Hypothalamus (tissue), 51 donors: ENCODE results near the gene EDIL3.
"Not testable (repeated sequence)": the region's sequence is repeated elsewhere in the genome, so short reads cannot be mapped to it uniquely, and the experiment has no call there.

Experiments
- DNase-seq, 51 donors: peaks; one replicate each; lab custom pipeline; 2025; lab: John Stamatoyannopoulos, UW

The EDIL3 gene

GRCh38 chr5:84379749-84380148 is 4.9 kb downstream of the EDIL3 start:
- DNase-seq, result no peak

- DNase-seq, result no peak
Observed at GRCh38 chr5:84378961-84379360, 5.7 kb downstream of the EDIL3 start.

GRCh38 chr5:84378420-84378819 is 6.3 kb downstream of the EDIL3 start:
- DNase-seq, result no peak

- DNase-seq, result no peak
Observed at GRCh38 chr5:84376346-84376745, 8.3 kb downstream of the EDIL3 start.

- no peak for DNase-seq
Observed at GRCh38 chr5:84374568-84374967, 10.1 kb downstream of the EDIL3 start.

- DNase-seq, result no peak
Observed at GRCh38 chr5:84373506-84373905, 11.2 kb downstream of the EDIL3 start.

- no peak for DNase-seq
Observed at GRCh38 chr5:84372066-84372695, 12.5 kb downstream of the EDIL3 start.

GRCh38 chr5:84370176-84370575 is 14.5 kb downstream of the EDIL3 start:
- no peak for DNase-seq

- DNase-seq, result no peak
Observed at GRCh38 chr5:84364043-84364442, 20.6 kb downstream of the EDIL3 start.

GRCh38 chr5:84362061-84362720 is 22.5 kb downstream of the EDIL3 start:
- no peak for DNase-seq

- DNase-seq, result no peak
Observed at GRCh38 chr5:84361572-84361971, 23.1 kb downstream of the EDIL3 start.

GRCh38 chr5:84360056-84360455 is 24.6 kb downstream of the EDIL3 start:
- DNase-seq, result no peak

GRCh38 chr5:84354101-84354500 is 30.6 kb downstream of the EDIL3 start:
- no peak for DNase-seq

- DNase-seq, result no peak
Observed at GRCh38 chr5:84344788-84345187, 39.9 kb downstream of the EDIL3 start.

- no peak for DNase-seq
Observed at GRCh38 chr5:84343171-84343570, 41.5 kb downstream of the EDIL3 start.

GRCh38 chr5:84332106-84332505 is 52.6 kb downstream of the EDIL3 start:
- DNase-seq, result no peak

- no peak for DNase-seq
Observed at GRCh38 chr5:84327591-84327990, 57.1 kb downstream of the EDIL3 start.

GRCh38 chr5:84322646-84323045 is 62.0 kb downstream of the EDIL3 start:
- DNase-seq, result no peak

GRCh38 chr5:84317826-84318225 is 66.9 kb downstream of the EDIL3 start:
- not testable (repeated sequence) for DNase-seq

- DNase-seq, result not testable (repeated sequence)
Observed at GRCh38 chr5:84312280-84312679, 72.4 kb downstream of the EDIL3 start.

GRCh38 chr5:84309850-84310249 is 74.8 kb downstream of the EDIL3 start:
- not testable (repeated sequence) for DNase-seq

GRCh38 chr5:84306601-84307000 is 78.1 kb downstream of the EDIL3 start:
- DNase-seq, result no peak

GRCh38 chr5:84304599-84304998 is 80.1 kb downstream of the EDIL3 start:
- DNase-seq, result no peak
